ENCODE data around the gene C3orf22.

DNA sequence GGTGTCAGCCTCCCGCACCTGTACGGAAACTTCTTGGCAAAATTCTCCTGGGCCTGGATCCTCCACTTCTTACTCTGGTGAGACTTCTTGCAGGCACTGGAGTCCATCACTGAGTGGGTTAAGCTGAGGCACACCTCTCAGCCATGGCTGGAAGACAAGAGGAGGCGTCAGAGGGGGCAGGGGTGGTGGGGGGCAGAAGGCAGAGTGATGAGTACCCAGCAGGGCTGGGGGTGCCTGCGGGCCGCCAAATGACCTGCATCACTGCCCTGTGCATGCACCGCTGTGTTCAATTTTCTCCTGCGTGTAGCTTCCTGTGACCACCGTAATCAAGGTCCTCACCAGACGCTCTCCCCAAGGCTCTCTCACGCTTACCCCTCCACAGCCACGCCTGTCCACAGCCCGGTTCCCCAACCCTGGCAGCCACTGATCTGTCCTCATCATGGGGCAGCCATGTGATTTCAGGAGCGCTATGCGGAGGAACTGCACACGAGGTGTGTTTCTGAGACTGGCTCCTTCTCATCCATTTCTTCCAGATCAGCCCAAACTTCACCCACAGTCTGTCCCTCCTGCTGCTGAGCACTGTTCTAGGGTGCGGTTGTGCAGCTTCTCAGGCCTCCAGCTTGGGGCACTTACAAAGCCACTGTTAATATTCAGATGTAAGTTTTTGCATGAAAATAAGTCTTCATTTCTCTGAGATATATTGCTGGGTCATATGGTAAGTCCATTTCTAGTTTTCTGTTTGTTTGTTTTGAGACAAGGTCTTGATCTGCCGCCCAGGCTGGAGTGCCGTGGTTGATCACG, 5.2 kb downstream of the C3orf22 start:
- TF ChIP-seq, protein P1, sequence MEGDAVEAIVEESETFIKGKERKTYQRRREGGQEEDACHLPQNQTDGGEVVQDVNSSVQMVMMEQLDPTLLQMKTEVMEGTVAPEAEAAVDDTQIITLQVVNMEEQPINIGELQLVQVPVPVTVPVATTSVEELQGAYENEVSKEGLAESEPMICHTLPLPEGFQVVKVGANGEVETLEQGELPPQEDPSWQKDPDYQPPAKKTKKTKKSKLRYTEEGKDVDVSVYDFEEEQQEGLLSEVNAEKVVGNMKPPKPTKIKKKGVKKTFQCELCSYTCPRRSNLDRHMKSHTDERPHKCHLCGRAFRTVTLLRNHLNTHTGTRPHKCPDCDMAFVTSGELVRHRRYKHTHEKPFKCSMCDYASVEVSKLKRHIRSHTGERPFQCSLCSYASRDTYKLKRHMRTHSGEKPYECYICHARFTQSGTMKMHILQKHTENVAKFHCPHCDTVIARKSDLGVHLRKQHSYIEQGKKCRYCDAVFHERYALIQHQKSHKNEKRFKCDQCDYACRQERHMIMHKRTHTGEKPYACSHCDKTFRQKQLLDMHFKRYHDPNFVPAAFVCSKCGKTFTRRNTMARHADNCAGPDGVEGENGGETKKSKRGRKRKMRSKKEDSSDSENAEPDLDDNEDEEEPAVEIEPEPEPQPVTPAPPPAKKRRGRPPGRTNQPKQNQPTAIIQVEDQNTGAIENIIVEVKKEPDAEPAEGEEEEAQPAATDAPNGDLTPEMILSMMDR (IDR thresholded peaks at IDR 0.05), result no peak
- no peak for TF ChIP-seq EP300 (IDR thresholded peaks at IDR 0.05; ENCODE audit: low read depth)
